ENCODE results near the gene NEURL4. TPM values are rescaled to one million over a fixed set of nuclear protein-coding genes. Genes with fewer than 3 reads are reported as not detected.
"Not testable (repeated sequence)": the region's sequence is repeated elsewhere in the genome, so short reads cannot be mapped to it uniquely, and the experiment has no call there.

Gene NEURL4
- total RNA-seq (20.9 TPM), polyA plus RNA-seq (26.0 TPM)

GRCh38 chr17:7328840-7329373, at the start of gene NEURL4:
NEURL4 (minus strand) TSS chr17:7329335; CDS start chr17:7329312, 23 bp downstream.
- Histone ChIP-seq H3K4me3 (ENCODE audit: low read depth, low read length) (peak within 1 kb of the TSS; percentile 72), H3K4me1 (ENCODE audit: insufficient read depth) (no peaks in the 10 kb centered on the region), H3K27ac (ENCODE audit: low read depth) (peak within 1 kb of the TSS; percentile 84), H3K36me3 (ENCODE audit: insufficient read depth) (no peaks in the 10 kb centered on the region)
- DNase-seq (ENCODE audit: extremely low spot score) = no peak
- whole genome bisulfite sequencing = under 1% methylated on average over 50 of the region's 50 CpGs

- Histone ChIP-seq H3K4me3 (ENCODE audit: low read depth, low read length) (no peak overlapping the region), H3K36me3 (ENCODE audit: insufficient read depth) (no peaks in the 10 kb centered on the region), H3K4me1 (ENCODE audit: insufficient read depth) (no peaks in the 10 kb centered on the region), H3K27ac (ENCODE audit: low read depth) (no peak overlapping the region)
- 84% methylated on average over 2 of the region's 2 CpGs for WGBS
- no peak for DNase-seq (ENCODE audit: extremely low spot score)
These were observed 45.2 kb upstream of the NEURL4 start for GRCh38 chr17:7374353-7374752.

- no peak for DNase-seq (ENCODE audit: extremely low spot score)
These were observed 41.7 kb upstream of the NEURL4 start for GRCh38 chr17:7370853-7371252.

GRCh38 chr17:7369825-7370224, 40.7 kb upstream of the NEURL4 start:
- no peak overlapping the region for H3K27ac ChIP-seq (ENCODE audit: low read depth)
- no peaks in the 10 kb centered on the region for H3K36me3 ChIP-seq (ENCODE audit: insufficient read depth)
- no peak for DNase-seq (ENCODE audit: extremely low spot score)
- H3K4me1 ChIP-seq (ENCODE audit: insufficient read depth) = no peaks in the 10 kb centered on the region
- no peak overlapping the region for H3K4me3 ChIP-seq (ENCODE audit: low read depth, low read length)
- 77% methylated on average over 5 of the region's 5 CpGs for WGBS

More at GRCh38 chr17:7370853-7371252, 41.7 kb upstream of the NEURL4 start:
- WGBS = 84% methylated on average over 4 of the region's 4 CpGs
- Histone ChIP-seq H3K36me3 (ENCODE audit: insufficient read depth) (no peaks in the 10 kb centered on the region), H3K4me1 (ENCODE audit: insufficient read depth) (no peaks in the 10 kb centered on the region), H3K4me3 (ENCODE audit: low read depth, low read length) (no peak overlapping the region), H3K27ac (ENCODE audit: low read depth) (no peak overlapping the region)

- not testable (repeated sequence) for H3K4me3 ChIP-seq (ENCODE audit: low read depth, low read length); H3K27ac ChIP-seq (ENCODE audit: low read depth); H3K36me3 ChIP-seq (ENCODE audit: insufficient read depth); DNase-seq (ENCODE audit: extremely low spot score); H3K4me1 ChIP-seq (ENCODE audit: insufficient read depth)
- 86% methylated on average over 5 of the region's 5 CpGs for WGBS
These were observed 39.5 kb upstream of the NEURL4 start for GRCh38 chr17:7368599-7368994.

GRCh38 chr17:7367918-7368598, 38.9 kb upstream of the NEURL4 start:
- Histone ChIP-seq H3K27ac (ENCODE audit: low read depth) (no peak overlapping the region), H3K4me1 (ENCODE audit: insufficient read depth) (no peaks in the 10 kb centered on the region), H3K36me3 (ENCODE audit: insufficient read depth) (no peaks in the 10 kb centered on the region), H3K4me3 (ENCODE audit: low read depth, low read length) (no peak overlapping the region)
- no peak for DNase-seq (ENCODE audit: extremely low spot score)
- WGBS = 66% methylated on average over 13 of the region's 13 CpGs

GRCh38 chr17:7367083-7367482, 37.9 kb upstream of the NEURL4 start:
- 76% methylated on average over 8 of the region's 8 CpGs for WGBS
- Histone ChIP-seq H3K4me3 (ENCODE audit: low read depth, low read length) (no peak overlapping the region), H3K27ac (ENCODE audit: low read depth) (no peak overlapping the region), H3K4me1 (ENCODE audit: insufficient read depth) (no peaks in the 10 kb centered on the region), H3K36me3 (ENCODE audit: insufficient read depth) (no peaks in the 10 kb centered on the region)
- no peak for DNase-seq (ENCODE audit: extremely low spot score)

- 85% methylated on average over 6 of the region's 7 CpGs for WGBS
- DNase-seq (ENCODE audit: extremely low spot score); H3K36me3 ChIP-seq (ENCODE audit: insufficient read depth); H3K27ac ChIP-seq (ENCODE audit: low read depth); H3K4me1 ChIP-seq (ENCODE audit: insufficient read depth); H3K4me3 ChIP-seq (ENCODE audit: low read depth, low read length): not testable (repeated sequence)
These were observed 36.8 kb upstream of the NEURL4 start for GRCh38 chr17:7365963-7366362.

- no peak for DNase-seq (ENCODE audit: extremely low spot score)
- H3K4me3 ChIP-seq (ENCODE audit: low read depth, low read length) = no peak overlapping the region
- no peaks in the 10 kb centered on the region for H3K36me3 ChIP-seq (ENCODE audit: insufficient read depth)
- H3K4me1 ChIP-seq (ENCODE audit: insufficient read depth) = no peaks in the 10 kb centered on the region
- no peak overlapping the region for H3K27ac ChIP-seq (ENCODE audit: low read depth)
- 92% methylated on average over 6 of the region's 6 CpGs for WGBS
These were observed 34.2 kb upstream of the NEURL4 start for GRCh38 chr17:7363311-7363710.

- Histone ChIP-seq H3K36me3 (ENCODE audit: insufficient read depth) (no peaks in the 10 kb centered on the region), H3K4me3 (ENCODE audit: low read depth, low read length) (no peak overlapping the region), H3K4me1 (ENCODE audit: insufficient read depth) (no peaks in the 10 kb centered on the region), H3K27ac (ENCODE audit: low read depth) (no peak overlapping the region)
- 75% methylated on average over 3 of the region's 3 CpGs for WGBS
- no peak for DNase-seq (ENCODE audit: extremely low spot score)
These were observed 32.8 kb upstream of the NEURL4 start for GRCh38 chr17:7361906-7362305.

- DNase-seq (ENCODE audit: extremely low spot score) = no peak
- no peak overlapping the region for H3K4me3 ChIP-seq (ENCODE audit: low read depth, low read length)
- H3K36me3 ChIP-seq (ENCODE audit: insufficient read depth) = no peaks in the 10 kb centered on the region
- H3K27ac ChIP-seq (ENCODE audit: low read depth) = no peak overlapping the region
- H3K4me1 ChIP-seq (ENCODE audit: insufficient read depth) = peaks cover 2% of the 10 kb centered on the region
- 68% methylated on average over 2 of the region's 2 CpGs for WGBS
These were observed 28.2 kb upstream of the NEURL4 start for GRCh38 chr17:7357381-7357780.

GRCh38 chr17:7356756-7357155, 27.6 kb upstream of the NEURL4 start:
- H3K4me1 ChIP-seq (ENCODE audit: insufficient read depth) = peaks cover 2% of the 10 kb centered on the region
- H3K27ac ChIP-seq (ENCODE audit: low read depth) = no peak overlapping the region
- DNase-seq (ENCODE audit: extremely low spot score) = no peak
- H3K36me3 ChIP-seq (ENCODE audit: insufficient read depth) = no peaks in the 10 kb centered on the region
- WGBS = 60% methylated on average over 8 of the region's 8 CpGs
- no peak overlapping the region for H3K4me3 ChIP-seq (ENCODE audit: low read depth, low read length)

- WGBS = 10% methylated on average over 12 of the region's 12 CpGs
- no peaks in the 10 kb centered on the region for H3K36me3 ChIP-seq (ENCODE audit: insufficient read depth)
- H3K4me1 ChIP-seq (ENCODE audit: insufficient read depth) = peaks cover 2% of the 10 kb centered on the region
- H3K27ac ChIP-seq (ENCODE audit: low read depth) = no peak overlapping the region
- H3K4me3 ChIP-seq (ENCODE audit: low read depth, low read length) = no peak overlapping the region
- DNase-seq (ENCODE audit: extremely low spot score) = no peak
These were observed 27.0 kb upstream of the NEURL4 start for GRCh38 chr17:7356072-7356549.

- DNase-seq (ENCODE audit: extremely low spot score) = no peak
- Histone ChIP-seq H3K4me3 (ENCODE audit: low read depth, low read length) (no peak overlapping the region), H3K27ac (ENCODE audit: low read depth) (no peak overlapping the region), H3K4me1 (ENCODE audit: insufficient read depth) (peaks cover 2% of the 10 kb centered on the region), H3K36me3 (ENCODE audit: insufficient read depth) (no peaks in the 10 kb centered on the region)
- WGBS = 77% methylated on average over 8 of the region's 8 CpGs
These were observed 26.4 kb upstream of the NEURL4 start for GRCh38 chr17:7355573-7355972.
